ENCODE measurements around the gene GANC. TPM values are rescaled to one million over a fixed set of nuclear protein-coding genes. Genes with fewer than 3 reads are reported as not detected.

The GANC gene
- total RNA-seq, 1 donor from 2014 or later: 12.5 TPM

- Mint-ChIP-seq H3K27ac (ENCODE audit: unreplicated experiment) (no peak overlapping the region), H3K4me1 (ENCODE audit: low read depth, unreplicated experiment) (no peaks in the 10 kb centered on the region), H3K9me3 (ENCODE audit: unreplicated experiment) (no peaks in the 10 kb centered on the region), H3K36me3 (ENCODE audit: low read depth, unreplicated experiment) (peaks cover 8% of the 10 kb centered on the region), H3K27me3 (ENCODE audit: low read depth, unreplicated experiment) (no peaks in the 10 kb centered on the region), H3K4me3 (ENCODE audit: unreplicated experiment) (no peak overlapping the region)
- H2AFZ ChIP-seq (ENCODE audit: low read depth, low read length): no peak overlapping the region
- H3K9ac ChIP-seq (ENCODE audit: low read length): no peak overlapping the region
- peaks cover 3% of the 10 kb centered on the region for H3K4me1 ChIP-seq (ENCODE audit: insufficient read depth, low read length)
- no peak overlapping the region for H3K4me2 ChIP-seq (ENCODE audit: low read length)
- no peaks in the 10 kb centered on the region for H3K79me2 ChIP-seq (ENCODE audit: insufficient read depth, low read length)
- H3K9me3 ChIP-seq (ENCODE audit: insufficient read depth, low read depth, low read length): no peaks in the 10 kb centered on the region
- DNase-seq (ENCODE audit: low read depth): no peak
- H3K36me3 ChIP-seq (ENCODE audit: insufficient read depth, low read length): no peaks in the 10 kb centered on the region
- H3K4me3 ChIP-seq (ENCODE audit: insufficient read depth, low read depth, low read length): no peak overlapping the region
- H4K20me1 ChIP-seq (ENCODE audit: insufficient read depth, low read length): no peaks in the 10 kb centered on the region
- TF ChIP-seq CTCF (IDR thresholded peaks at IDR 0.05; ENCODE audit: insufficient read depth, low read depth, low read length): no peak
- TF ChIP-seq EZH2 (IDR thresholded peaks at IDR 0.05; ENCODE audit: insufficient read depth, low read length): no peak
- H3K27ac ChIP-seq (ENCODE audit: low read depth, low read length): no peak overlapping the region
- no peaks in the 10 kb centered on the region for H3K27me3 ChIP-seq (ENCODE audit: insufficient read depth, low read length)
- FAIRE-seq: no peak
Observed at GRCh38 chr15:42403389-42403788, 130.4 kb downstream of the GANC start.

GRCh38 chr15:42404461-42405235 is 131.6 kb downstream of the GANC start:
- Histone ChIP-seq H3K9me3 (ENCODE audit: insufficient read depth, low read depth, low read length) (no peaks in the 10 kb centered on the region), H3K4me2 (ENCODE audit: low read length) (no peak overlapping the region), H3K79me2 (ENCODE audit: insufficient read depth, low read length) (no peaks in the 10 kb centered on the region), H3K27ac (ENCODE audit: low read depth, low read length) (no peak overlapping the region), H3K9ac (ENCODE audit: low read length) (no peak overlapping the region), H3K4me3 (ENCODE audit: insufficient read depth, low read depth, low read length) (no peak overlapping the region), H3K27me3 (ENCODE audit: insufficient read depth, low read length) (no peaks in the 10 kb centered on the region), H3K4me1 (ENCODE audit: insufficient read depth, low read length) (peaks cover 3% of the 10 kb centered on the region), H2AFZ (ENCODE audit: low read depth, low read length) (no peak overlapping the region), H4K20me1 (ENCODE audit: insufficient read depth, low read length) (no peaks in the 10 kb centered on the region), H3K36me3 (ENCODE audit: insufficient read depth, low read length) (no peaks in the 10 kb centered on the region)
- Mint-ChIP-seq H3K27me3 (ENCODE audit: low read depth, unreplicated experiment) (no peaks in the 10 kb centered on the region), H3K27ac (ENCODE audit: unreplicated experiment) (no peak overlapping the region), H3K4me3 (ENCODE audit: unreplicated experiment) (no peak overlapping the region), H3K9me3 (ENCODE audit: unreplicated experiment) (no peaks in the 10 kb centered on the region), H3K36me3 (ENCODE audit: low read depth, unreplicated experiment) (peaks cover 10% of the 10 kb centered on the region), H3K4me1 (ENCODE audit: low read depth, unreplicated experiment) (no peaks in the 10 kb centered on the region)
- DNase-seq (ENCODE audit: low read depth) (no peak), FAIRE-seq (no peak)
- TF ChIP-seq EZH2 (IDR thresholded peaks at IDR 0.05; ENCODE audit: insufficient read depth, low read length) (no peak), CTCF (IDR thresholded peaks at IDR 0.05; ENCODE audit: insufficient read depth, low read depth, low read length) (no peak)

- Histone ChIP-seq H3K9ac (ENCODE audit: low read length) (no peak overlapping the region), H3K4me3 (ENCODE audit: insufficient read depth, low read depth, low read length) (no peak overlapping the region), H3K27ac (ENCODE audit: low read depth, low read length) (no peak overlapping the region), H3K4me2 (ENCODE audit: low read length) (no peak overlapping the region), H3K36me3 (ENCODE audit: insufficient read depth, low read length) (no peaks in the 10 kb centered on the region), H3K4me1 (ENCODE audit: insufficient read depth, low read length) (peaks cover 3% of the 10 kb centered on the region), H4K20me1 (ENCODE audit: insufficient read depth, low read length) (no peaks in the 10 kb centered on the region), H3K9me3 (ENCODE audit: insufficient read depth, low read depth, low read length) (no peaks in the 10 kb centered on the region), H3K27me3 (ENCODE audit: insufficient read depth, low read length) (no peaks in the 10 kb centered on the region), H3K79me2 (ENCODE audit: insufficient read depth, low read length) (no peaks in the 10 kb centered on the region), H2AFZ (ENCODE audit: low read depth, low read length) (no peak overlapping the region)
- FAIRE-seq: no peak
- H3K27me3 Mint-ChIP-seq (ENCODE audit: low read depth, unreplicated experiment): no peaks in the 10 kb centered on the region
- no peak for DNase-seq (ENCODE audit: low read depth)
- H3K4me1 Mint-ChIP-seq (ENCODE audit: low read depth, unreplicated experiment): no peaks in the 10 kb centered on the region
- peak overlapping the region; percentile 31 for H3K27ac Mint-ChIP-seq (ENCODE audit: unreplicated experiment)
- H3K9me3 Mint-ChIP-seq (ENCODE audit: unreplicated experiment): no peaks in the 10 kb centered on the region
- peaks cover 17% of the 10 kb centered on the region for H3K36me3 Mint-ChIP-seq (ENCODE audit: low read depth, unreplicated experiment)
- TF ChIP-seq EZH2 (IDR thresholded peaks at IDR 0.05; ENCODE audit: insufficient read depth, low read length) (no peak), CTCF (IDR thresholded peaks at IDR 0.05; ENCODE audit: insufficient read depth, low read depth, low read length) (no peak)
- H3K4me3 Mint-ChIP-seq (ENCODE audit: unreplicated experiment): no peak overlapping the region
Observed at GRCh38 chr15:42405863-42406482, 133.0 kb downstream of the GANC start.
